ENCODE measurements around the gene CBARP.

Gene CBARP

DNA sequence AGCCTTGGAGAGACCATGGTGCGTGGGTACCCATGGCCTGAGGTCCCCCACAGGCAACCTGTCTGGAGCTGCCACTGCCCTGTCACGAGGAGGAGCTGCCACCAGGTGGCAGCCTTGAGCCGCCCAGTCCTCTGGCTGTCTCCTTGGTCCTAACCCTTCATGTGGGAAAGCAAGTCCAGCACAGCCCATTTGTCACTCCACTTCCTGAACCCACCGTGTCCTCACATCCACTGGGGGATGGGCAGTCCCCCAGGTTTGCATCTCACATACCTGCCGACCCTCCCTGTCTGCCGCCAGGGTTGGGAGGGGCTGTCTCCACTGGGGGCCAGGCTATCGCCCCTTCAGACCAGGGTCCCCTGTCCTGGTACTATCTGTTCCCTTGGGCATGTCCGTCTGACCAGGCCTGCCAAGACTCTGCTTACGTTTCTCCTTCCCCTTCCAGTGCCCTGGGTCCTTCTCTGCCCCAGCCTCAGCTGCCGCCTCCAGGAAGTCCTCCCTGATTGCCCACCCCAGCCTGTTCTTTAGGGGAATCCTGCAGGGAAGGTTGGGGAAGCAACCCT is 42.1 kb upstream of the CBARP start:
- TF ChIP-seq GATA2 (IDR thresholded peaks at IDR 0.05; ENCODE audit: low read depth, low read length): no peak
- TF ChIP-seq GATA3 (IDR thresholded peaks at IDR 0.05; ENCODE audit: low read depth, low read length): no peak

- TF ChIP-seq GATA2 (IDR thresholded peaks at IDR 0.05; ENCODE audit: low read depth, low read length) (no peak), GATA3 (IDR thresholded peaks at IDR 0.05; ENCODE audit: low read depth, low read length) (no peak)
These were observed 41.2 kb upstream of the CBARP start for GRCh38 chr19:1278713-1279660.

DNA sequence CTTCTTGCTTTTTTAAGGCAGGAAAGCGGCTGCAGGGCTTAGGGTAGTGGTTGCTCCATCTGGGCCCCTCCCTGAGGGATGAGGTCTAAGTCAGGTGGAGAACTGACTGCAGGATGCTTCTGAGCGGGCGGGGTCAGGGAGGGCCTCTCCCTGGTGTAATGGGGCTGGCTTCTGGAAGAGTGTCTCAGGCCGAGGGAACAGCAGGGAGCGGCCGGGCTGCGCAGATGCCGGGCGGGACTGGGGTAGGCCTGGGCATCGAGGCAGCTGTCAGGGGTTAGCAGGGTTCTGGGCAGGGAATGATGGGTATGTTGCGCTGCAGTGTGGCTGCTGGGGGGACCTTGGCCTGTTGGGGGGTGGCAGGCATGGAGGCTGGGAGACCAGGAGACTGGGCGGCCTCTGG is 40.3 kb upstream of the CBARP start:
- TF ChIP-seq GATA2 (IDR thresholded peaks at IDR 0.05; ENCODE audit: low read depth, low read length): no peak
- TF ChIP-seq GATA3 (IDR thresholded peaks at IDR 0.05; ENCODE audit: low read depth, low read length): no peak

- TF ChIP-seq GATA3 (IDR thresholded peaks at IDR 0.05; ENCODE audit: low read depth, low read length) (no peak), GATA2 (IDR thresholded peaks at IDR 0.05; ENCODE audit: low read depth, low read length) (no peak)
These were observed 39.3 kb upstream of the CBARP start for GRCh38 chr19:1277061-1277460.

DNA sequence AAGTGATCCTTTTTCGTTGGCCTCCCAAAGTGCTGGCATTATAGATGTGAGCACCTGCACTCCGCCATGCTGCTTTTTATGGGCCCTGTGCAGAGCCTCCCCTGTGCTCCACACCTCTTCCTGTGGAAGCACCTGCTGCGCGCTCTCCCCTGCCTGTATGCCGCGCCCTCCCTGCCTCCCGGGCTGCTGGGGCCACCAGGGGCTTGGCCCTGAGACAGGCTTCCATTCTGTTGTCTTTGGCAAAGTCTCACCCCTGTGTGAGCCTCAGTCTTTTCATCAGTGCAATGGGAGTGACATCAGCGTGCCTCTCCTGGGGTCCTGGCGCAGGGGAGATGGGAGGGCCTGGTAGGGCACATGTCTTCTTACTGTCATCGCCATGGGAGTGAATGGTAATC is 38.8 kb upstream of the CBARP start:
- TF ChIP-seq GATA3 (IDR thresholded peaks at IDR 0.05; ENCODE audit: low read depth, low read length) (no peak), GATA2 (IDR thresholded peaks at IDR 0.05; ENCODE audit: low read depth, low read length) (no peak)

- TF ChIP-seq GATA2 (IDR thresholded peaks at IDR 0.05; ENCODE audit: low read depth, low read length): no peak
- no peak for TF ChIP-seq GATA3 (IDR thresholded peaks at IDR 0.05; ENCODE audit: low read depth, low read length)
These were observed 38.3 kb upstream of the CBARP start for GRCh38 chr19:1275976-1276627.

GRCh38 chr19:1275260-1275975 is 37.6 kb upstream of the CBARP start, which contains the start of gene FAM174C:
FAM174C (plus strand) TSS chr19:1275530; CDS start chr19:1275550, 20 bp downstream.
- TF ChIP-seq GATA3 (IDR thresholded peaks at IDR 0.05; ENCODE audit: low read depth, low read length): no peak

GRCh38 chr19:1274852-1275259 is 37.1 kb upstream of the CBARP start:
- TF ChIP-seq GATA2 (IDR thresholded peaks at IDR 0.05; ENCODE audit: low read depth, low read length): no peak
- TF ChIP-seq GATA3 (IDR thresholded peaks at IDR 0.05; ENCODE audit: low read depth, low read length): no peak

DNA sequence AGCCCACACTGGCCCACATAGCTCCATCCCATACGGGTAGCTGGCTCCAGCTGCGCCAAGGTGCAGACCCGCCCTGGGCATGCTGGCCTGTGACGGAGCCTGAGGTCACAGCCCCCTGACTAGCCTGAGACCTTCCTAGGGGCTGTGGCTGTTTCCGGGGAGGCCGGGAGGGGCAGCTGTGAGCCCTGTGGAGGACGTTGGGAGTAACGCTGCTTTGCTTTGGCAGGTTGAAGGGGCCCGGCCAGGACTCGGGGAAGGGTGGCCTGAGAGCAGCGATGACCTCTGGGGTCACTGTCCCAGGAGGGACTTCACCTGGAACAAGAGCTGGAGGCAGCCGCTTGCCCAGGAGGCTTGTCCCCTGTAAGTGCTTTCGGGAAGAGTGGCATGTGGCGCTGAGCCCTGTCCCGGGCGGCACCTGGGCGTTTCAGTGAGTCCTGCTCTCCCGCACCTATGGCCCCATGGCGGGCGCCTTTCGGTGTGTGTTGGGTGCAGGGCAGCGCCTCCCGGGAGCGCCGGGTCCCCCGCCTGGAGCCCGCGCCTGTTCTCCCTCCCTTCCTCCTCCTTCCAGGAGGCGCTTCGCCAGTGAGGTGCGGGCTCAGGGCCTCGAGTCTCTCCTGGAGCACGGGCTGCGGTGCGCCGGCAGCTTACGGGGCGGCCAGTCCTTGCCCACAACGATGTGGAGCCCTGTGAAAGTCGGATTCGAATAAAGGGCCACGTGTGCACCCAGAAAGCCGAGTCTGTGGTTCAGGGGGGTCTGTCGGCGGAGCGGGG is 36.5 kb upstream of the CBARP start:
- TF ChIP-seq GATA3 (IDR thresholded peaks at IDR 0.05; ENCODE audit: low read depth, low read length): no peak
- TF ChIP-seq GATA2 (IDR thresholded peaks at IDR 0.05; ENCODE audit: low read depth, low read length): no peak

- TF ChIP-seq GATA3 (IDR thresholded peaks at IDR 0.05; ENCODE audit: low read depth, low read length) (no peak), GATA2 (IDR thresholded peaks at IDR 0.05; ENCODE audit: low read depth, low read length) (no peak)
These were observed 35.6 kb upstream of the CBARP start for GRCh38 chr19:1273263-1274041.

DNA sequence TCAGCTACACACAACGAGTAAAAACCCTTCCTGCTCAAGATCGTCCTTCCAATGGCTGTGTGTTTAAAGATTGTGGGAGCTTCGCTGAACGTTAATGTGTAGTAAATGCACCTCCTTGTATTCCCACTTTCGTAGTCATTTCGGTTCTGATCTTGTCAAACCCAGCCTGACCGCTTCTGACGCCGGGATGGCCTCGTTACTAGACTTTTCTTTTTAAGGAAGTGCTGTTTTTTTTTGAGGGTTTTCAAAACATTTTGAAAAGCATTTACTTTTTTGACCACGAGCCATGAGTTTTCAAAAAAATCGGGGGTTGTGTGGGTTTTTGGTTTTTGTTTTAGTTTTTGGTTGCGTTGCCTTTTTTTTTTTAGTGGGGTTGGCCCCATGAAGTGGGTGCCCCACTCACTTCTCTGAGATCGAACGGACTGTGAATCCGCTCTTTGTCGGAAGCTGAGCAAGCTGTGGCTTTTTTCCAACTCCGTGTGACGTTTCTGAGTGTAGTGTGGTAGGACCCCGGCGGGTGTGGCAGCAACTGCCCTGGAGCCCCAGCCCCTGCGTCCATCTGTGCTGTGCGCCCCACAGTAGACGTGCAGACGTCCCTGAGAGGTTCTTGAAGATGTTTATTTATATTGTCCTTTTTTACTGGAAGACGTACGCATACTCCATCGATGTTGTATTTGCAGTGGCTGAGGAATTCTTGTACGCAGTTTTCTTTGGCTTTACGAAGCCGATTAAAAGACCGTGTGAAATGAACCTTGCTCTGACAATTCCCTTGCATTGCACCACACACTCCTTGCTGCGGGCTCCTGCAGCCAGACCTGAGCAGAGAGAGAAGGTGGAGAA is 34.8 kb upstream of the CBARP start:
- TF ChIP-seq GATA3 (IDR thresholded peaks at IDR 0.05; ENCODE audit: low read depth, low read length) (no peak), GATA2 (IDR thresholded peaks at IDR 0.05; ENCODE audit: low read depth, low read length) (no peak)

All from SH-SY5Y (cell line).